H9 (cell line): ENCODE results near the gene TMEM120B. TPM values are rescaled to one million over a fixed set of nuclear protein-coding genes. Genes with fewer than 3 reads are reported as not detected.
A peak's percentile ranks its signal among the peaks of the same experiment; 100 is the strongest.

Experiments used
- DNase-seq: peaks from one replicate; pipeline ENCODE4 v3.0.0-alpha.2; 2017
- H2AFZ ChIP-seq: one replicate; pipeline ENCODE4 v1.6.1; 2013; ENCODE audit warnings: mild to moderate bottlenecking, low read length, control low read depth, moderate library complexity
- H2AK5ac ChIP-seq: 2 replicates; pipeline ENCODE4 v1.6.1; 2013; ENCODE audit warnings: low read length, control low read depth, mixed read lengths; ENCODE audit not compliant: insufficient read length
- H2BK120ac ChIP-seq: one replicate; pipeline ENCODE4 v1.6.1; 2013; ENCODE audit warnings: low read depth, mild to moderate bottlenecking, low read length, control low read depth, inconsistent platforms; ENCODE audit not compliant: poor library complexity, severe bottlenecking
- H2BK12ac ChIP-seq: 2 replicates; pipeline ENCODE4 v1.6.1; 2013; ENCODE audit warnings: low read length, control low read depth, mixed read lengths, low read depth; ENCODE audit not compliant: insufficient read length
- H2BK15ac ChIP-seq: 2 replicates; pipeline ENCODE4 v1.6.1; 2013; ENCODE audit warnings: low read depth, low read length, control low read depth
- H2BK20ac ChIP-seq: one replicate; pipeline ENCODE4 v1.6.1; 2013; ENCODE audit warnings: low read depth, mild to moderate bottlenecking, low read length, control low read depth, inconsistent platforms; ENCODE audit not compliant: poor library complexity, severe bottlenecking
- H2BK5ac ChIP-seq: 2 replicates; pipeline ENCODE4 v1.6.1; 2013; ENCODE audit warnings: low read length, control low read depth, mixed read lengths; ENCODE audit not compliant: insufficient read length
- H3K14ac ChIP-seq: 2 replicates; pipeline ENCODE4 v1.6.1; 2013; ENCODE audit warnings: low read length, control low read depth; ENCODE audit not compliant: insufficient read depth
- H3K18ac ChIP-seq: 2 replicates; pipeline ENCODE4 v1.6.1; 2013; ENCODE audit warnings: low read depth, mild to moderate bottlenecking, mixed read lengths, low read length, control low read depth; ENCODE audit not compliant: insufficient read length
- H3K23ac ChIP-seq: 2 replicates; pipeline ENCODE4 v1.6.1; 2013; ENCODE audit warnings: low read length, control low read depth, mixed read lengths, low read depth; ENCODE audit not compliant: insufficient read length
- H3K23me2 ChIP-seq: 2 replicates; pipeline ENCODE4 v1.6.1; 2013; ENCODE audit warnings: low read depth, mild to moderate bottlenecking, mixed read lengths, low read length, control low read depth; ENCODE audit not compliant: insufficient read length, poor library complexity, severe bottlenecking
- H3K27ac ChIP-seq: 2 replicates; pipeline ENCODE4 v1.5.1; 2013; ENCODE audit warnings: low read length, control low read depth, mixed read lengths, low read depth; ENCODE audit not compliant: insufficient read length
- H3K27me3 ChIP-seq: 2 replicates; pipeline ENCODE4 v1.6.1; 2013; ENCODE audit warnings: low read length, control low read depth, inconsistent platforms; ENCODE audit not compliant: insufficient read depth
- H3K4ac ChIP-seq: 2 replicates; pipeline ENCODE4 v1.6.1; 2013; ENCODE audit warnings: low read depth, mild to moderate bottlenecking, control low read depth, inconsistent platforms, low read length, moderate library complexity
- H3K4me1 ChIP-seq: 2 replicates; pipeline ENCODE4 v1.6.1; 2013; ENCODE audit warnings: low read length, control low read depth, inconsistent platforms; ENCODE audit not compliant: insufficient read depth
- H3K4me2 ChIP-seq: 2 replicates; pipeline ENCODE4 v1.6.1; 2013; ENCODE audit warnings: low read length, control low read depth, mixed read lengths; ENCODE audit not compliant: insufficient read length, insufficient read depth
- H3K56ac ChIP-seq: 2 replicates; pipeline ENCODE4 v1.6.1; 2013; ENCODE audit warnings: low read depth, mild to moderate bottlenecking, mixed read lengths, low read length, control low read depth; ENCODE audit not compliant: insufficient read length
- H3K79me1 ChIP-seq: 2 replicates; pipeline ENCODE4 v1.6.1; 2013; ENCODE audit warnings: low read depth, mild to moderate bottlenecking, moderate library complexity, low read length, control low read depth, inconsistent platforms; ENCODE audit not compliant: insufficient read depth, poor library complexity, severe bottlenecking
- H3K79me2 ChIP-seq: 2 replicates; pipeline ENCODE4 v1.6.1; 2013; ENCODE audit warnings: low read length, control low read depth, inconsistent platforms; ENCODE audit not compliant: insufficient read depth
- H3K9ac ChIP-seq: 2 replicates; pipeline ENCODE4 v1.6.1; 2013; ENCODE audit warnings: low read length, control low read depth, mixed read lengths; ENCODE audit not compliant: insufficient read length; ENCODE audit errors: extremely low read depth
- H3K9me3 ChIP-seq: one replicate; pipeline ENCODE4 v1.6.1; 2013; ENCODE audit warnings: low read depth, low read length, inconsistent platforms; ENCODE audit not compliant: control insufficient read depth
- H3T11ph ChIP-seq: one replicate; pipeline ENCODE4 v1.6.1; 2013; ENCODE audit warnings: mild to moderate bottlenecking, low read length, control low read depth, inconsistent platforms
- H4K20me1 ChIP-seq: one replicate; pipeline ENCODE4 v1.6.1; 2013; ENCODE audit not compliant: control insufficient read depth, insufficient read length, insufficient read depth
- H4K5ac ChIP-seq: 2 replicates; pipeline ENCODE4 v1.6.1; 2013; ENCODE audit warnings: low read depth, mild to moderate bottlenecking, mixed read lengths, low read length, control low read depth; ENCODE audit not compliant: insufficient read length
- H4K8ac ChIP-seq: replicated peaks from 2 replicates; pipeline ENCODE4 v1.6.1; 2013; ENCODE audit warnings: low read length, control low read depth, mixed read lengths, low read depth; ENCODE audit not compliant: insufficient read length
- H4K91ac ChIP-seq: 2 replicates; pipeline ENCODE4 v1.6.1; 2013; ENCODE audit warnings: low read depth, mild to moderate bottlenecking, moderate library complexity, mixed read lengths, low read length, control low read depth; ENCODE audit not compliant: insufficient read length
- H3K27ac Mint-ChIP-seq, 3 experiments: 2 replicates in 2 of 3; 3 replicates in 1 of 3; pipeline ENCODE4 v1.8.0; 2020 to 2021; ENCODE audit warnings: mixed read lengths in 3 of 3, mild to moderate bottlenecking in 1 of 3, moderate library complexity in 1 of 3
- H3K27me3 Mint-ChIP-seq: 2 replicates; pipeline ENCODE4 v1.8.0; 2021; ENCODE audit warnings: low read depth, mild to moderate bottlenecking, moderate library complexity, mixed read lengths
- H3K36me3 Mint-ChIP-seq, 3 experiments: 2 replicates in 2 of 3; 3 replicates in 1 of 3; pipeline ENCODE4 v1.8.0; 2020 to 2021; ENCODE audit warnings: low read depth in 3 of 3, mixed read lengths in 3 of 3; ENCODE audit not compliant: insufficient read depth in 1 of 3
- H3K4me1 Mint-ChIP-seq, 2 experiments: 2 replicates each; pipeline ENCODE4 v1.8.0; 2020; ENCODE audit warnings: mixed read lengths in 2 of 2
- H3K4me3 Mint-ChIP-seq, 2 experiments: 2 replicates in 1 of 2; 3 replicates in 1 of 2; pipeline ENCODE4 v1.8.0; 2020 to 2021; ENCODE audit warnings: mild to moderate bottlenecking in 2 of 2, mixed read lengths in 2 of 2, moderate library complexity in 1 of 2
- H3K9me3 Mint-ChIP-seq, 2 experiments: 2 replicates in 1 of 2; 3 replicates in 1 of 2; pipeline ENCODE4 v1.8.0; 2020; ENCODE audit warnings: mild to moderate bottlenecking in 2 of 2, mixed read lengths in 2 of 2, moderate library complexity in 1 of 2
- CTCF ChIP-seq: fragments of 200-600 bp; sonication (generic); conservative IDR thresholded peaks from 3 replicates; pipeline ENCODE4 v1.8.0; 2021; ENCODE audit warnings: antibody characterized with exemption, mild to moderate bottlenecking
- WGBS: extraction: QIAGEN DNeasy Blood & Tissue Kit; methylation state at CpG from one replicate; pipeline ENCODE4 v1.1.7; 2013; ENCODE audit warnings: missing lambda C conversion rate, low lambda C conversion rate, mixed read lengths; ENCODE audit not compliant: insufficient read length; ENCODE audit errors: extremely low coverage; 5-methylcytosine and 5-hydroxymethylcytosine counted together
- total RNA-seq: library from RNA; stranded (reverse); gene quantifications from 2 replicates; pipeline ENCODE4 v1.2.1, GENCODE V29; 2021

TMEM120B gene
- total RNA-seq, 1 experiment from 2014 or later: 25.8 TPM

DNA sequence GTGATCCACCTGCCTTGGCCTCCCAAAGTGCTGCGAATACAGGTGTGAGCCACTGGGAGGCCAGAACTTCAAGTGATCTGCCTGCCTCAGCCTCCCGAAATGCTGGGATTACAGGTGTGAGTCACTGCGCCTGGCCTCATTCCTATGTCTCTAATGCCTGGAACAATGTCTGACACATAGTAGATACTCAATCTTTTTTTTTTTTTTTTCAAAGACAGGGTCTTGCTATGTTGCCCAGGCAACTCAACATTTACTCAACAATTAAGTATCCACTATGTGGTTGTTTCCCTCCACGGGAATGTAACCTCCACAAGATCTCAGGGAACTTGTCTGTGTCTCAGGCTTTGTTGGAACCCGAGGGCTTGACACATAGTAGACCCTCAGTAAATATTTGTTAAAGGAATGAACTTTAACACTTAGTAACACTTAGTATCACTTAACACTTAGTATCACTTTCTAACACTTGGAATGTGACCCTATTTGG is 3.0 kb upstream of the TMEM120B start:
- Histone ChIP-seq H3K4me2 (no peak overlapping the region), H2BK20ac (no peak overlapping the region), H3K23ac (no peak overlapping the region), H3T11ph (no peak overlapping the region), H3K4me1 (no peaks in the 10 kb centered on the region), H3K56ac (no peak overlapping the region), H3K14ac (no peak overlapping the region), H4K20me1 (no peaks in the 10 kb centered on the region), H3K27me3 (no peaks in the 10 kb centered on the region), H3K23me2 (peaks cover 11% of the 10 kb centered on the region), H3K79me1 (no peaks in the 10 kb centered on the region), H3K18ac (no peak overlapping the region), H2AK5ac (no peak overlapping the region), H4K91ac (no peak overlapping the region), H2BK120ac (no peak overlapping the region), H2BK15ac (no peak overlapping the region), H3K9me3 (no peaks in the 10 kb centered on the region), H2AFZ (no peak overlapping the region), H3K4ac (no peak overlapping the region), H3K27ac (no peak overlapping the region), H4K5ac (no peak overlapping the region), H2BK12ac (no peak overlapping the region), H4K8ac (no peak overlapping the region), H2BK5ac (no peak overlapping the region), H3K79me2 (peaks cover 5% of the 10 kb centered on the region; the same call in 1 of the 2 replicates), H3K9ac (no peak overlapping the region)
- Mint-ChIP-seq H3K9me3 (peaks cover 0 to 5% of the 10 kb centered on the region in 2 experiments; a peak in 2 of 5 replicates), H3K4me3 (no peak overlapping the region), H3K27ac (no peak overlapping the region; a peak in 1 of 7 replicates), H3K4me1 (peaks cover 14 to 20% of the 10 kb centered on the region in 2 experiments), H3K36me3 (peaks cover 0 to under 1% (median 0%) of the 10 kb centered on the region in 3 experiments; a peak in 1 of 7 replicates), H3K27me3 (no peaks in the 10 kb centered on the region; the same call in none of the 2 replicates)
- WGBS: no CpG with 5 or more reads among the region's 5 CpGs
- TF ChIP-seq CTCF: peak; percentile 27; the same call in 1 of the 3 replicates
- DNase-seq: no peak
